ENCODE data around the gene ERN2. TPM values are rescaled to one million over a fixed set of nuclear protein-coding genes. Genes with fewer than 3 reads are reported as not detected.

ERN2 gene
- total and polyA plus RNA-seq, 9 of the 15 experiments (the other 6 are each of a cell fraction or from before 2014, with no cell fraction given), result 0.07 to 1.5 (median 0.51) TPM; not detected in 3

DNA sequence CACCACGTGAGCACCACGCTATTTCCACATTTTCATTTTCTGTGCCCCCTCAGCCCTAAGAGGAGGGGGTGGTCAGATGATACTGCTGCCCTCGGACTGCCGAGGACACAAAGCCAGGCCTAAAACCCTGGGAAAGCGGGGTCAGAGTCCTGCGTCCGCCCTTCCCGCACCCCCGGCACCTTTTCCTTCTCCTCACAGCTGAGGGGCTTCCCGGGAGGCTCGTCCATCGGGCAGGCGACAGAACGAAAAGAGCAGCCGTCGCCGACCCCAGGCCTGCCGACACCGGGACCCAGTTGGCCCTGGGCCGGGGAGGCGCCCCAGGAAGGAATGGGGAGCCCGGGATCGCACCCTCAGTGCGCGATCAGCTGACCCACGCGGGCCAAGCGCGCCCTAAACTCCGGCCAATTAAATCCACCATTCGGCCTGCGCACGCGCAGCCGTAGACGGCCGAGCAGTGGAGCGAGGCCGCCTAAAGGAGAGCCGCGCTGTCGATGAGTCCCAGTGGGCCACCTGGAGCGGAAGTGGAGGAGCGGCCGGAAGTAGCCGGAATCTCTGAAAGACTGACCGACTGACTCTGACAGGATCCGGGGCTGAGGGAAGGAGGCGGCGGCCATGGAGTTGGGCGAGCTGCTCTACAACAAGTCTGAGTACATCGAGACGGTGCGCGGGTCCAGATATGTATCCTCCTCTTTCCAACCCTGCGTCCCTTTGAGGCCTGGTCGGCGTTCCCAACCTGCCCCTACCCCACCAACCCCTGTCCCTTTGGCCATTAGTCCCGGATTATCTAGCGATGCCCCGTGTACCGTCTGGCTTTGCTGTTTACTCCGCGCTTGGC, 71.9 kb downstream of the ERN2 start, which contains the start of the genes DCTN5 and PALB2 (continued):
- TF ChIP-seq CBX8 (IDR thresholded peaks at IDR 0.05; ENCODE audit: borderline replicate concordance, extremely low read depth, low read depth, low read length, poor library complexity, severe bottlenecking) (no peak), ZNF717 (CRISPR knock-in tag; IDR thresholded peaks at IDR 0.05) (no peak), ZNF518B (CRISPR knock-in tag; IDR thresholded peaks at IDR 0.05) (no peak), EP300 (IDR thresholded peaks at IDR 0.05; ENCODE audit: low read length) (peak; percentile 41), KAT7 (CRISPR knock-in tag; IDR thresholded peaks at IDR 0.05; ENCODE audit: borderline replicate concordance) (no peak), SMAD3 (CRISPR knock-in tag; conservative IDR thresholded peaks at IDR 0.05) (no peak), ESRRA (IDR thresholded peaks at IDR 0.05; ENCODE audit: borderline replicate concordance, low read depth) (no peak), LARP7 (IDR thresholded peaks at IDR 0.05) (no peak), SRSF7 (optimal IDR thresholded peaks at IDR 0.05; ENCODE audit: low read depth, low read length) (no peak), CXXC5 (CRISPR knock-in tag; IDR thresholded peaks at IDR 0.05) (peak; percentile 97), FOXP1 (CRISPR knock-in tag; IDR thresholded peaks at IDR 0.05) (peak; percentile 65; the same call in 1 of the 2 replicates), ZKSCAN8 (CRISPR knock-in tag; IDR thresholded peaks at IDR 0.05) (no peak), TAF9B (IDR thresholded peaks at IDR 0.05; ENCODE audit: partially characterized antibody) (peak; percentile 81), POU5F1 (IDR thresholded peaks at IDR 0.05; ENCODE audit: borderline replicate concordance, low read depth, low read length, partially characterized antibody) (peak; percentile 76), HDAC2 (IDR thresholded peaks at IDR 0.05) (peak; percentile 93), BHLHE40 (IDR thresholded peaks at IDR 0.05; ENCODE audit: low read length) (peak; percentile 93), ZNF354B (CRISPR knock-in tag; IDR thresholded peaks at IDR 0.05) (no peak), MXD1 (CRISPR knock-in tag; IDR thresholded peaks at IDR 0.05; ENCODE audit: borderline replicate concordance, poor library complexity, severe bottlenecking) (peak; percentile 80)
- TF ChIP-seq, protein P1, sequence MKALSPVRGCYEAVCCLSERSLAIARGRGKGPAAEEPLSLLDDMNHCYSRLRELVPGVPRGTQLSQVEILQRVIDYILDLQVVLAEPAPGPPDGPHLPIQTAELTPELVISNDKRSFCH (CRISPR knock-in tag; IDR thresholded peaks at IDR 0.05), result no peak
- TF ChIP-seq, protein P1 (tag; IDR thresholded peaks at IDR 0.05), result no peak
- TF ChIP-seq, protein P2, sequence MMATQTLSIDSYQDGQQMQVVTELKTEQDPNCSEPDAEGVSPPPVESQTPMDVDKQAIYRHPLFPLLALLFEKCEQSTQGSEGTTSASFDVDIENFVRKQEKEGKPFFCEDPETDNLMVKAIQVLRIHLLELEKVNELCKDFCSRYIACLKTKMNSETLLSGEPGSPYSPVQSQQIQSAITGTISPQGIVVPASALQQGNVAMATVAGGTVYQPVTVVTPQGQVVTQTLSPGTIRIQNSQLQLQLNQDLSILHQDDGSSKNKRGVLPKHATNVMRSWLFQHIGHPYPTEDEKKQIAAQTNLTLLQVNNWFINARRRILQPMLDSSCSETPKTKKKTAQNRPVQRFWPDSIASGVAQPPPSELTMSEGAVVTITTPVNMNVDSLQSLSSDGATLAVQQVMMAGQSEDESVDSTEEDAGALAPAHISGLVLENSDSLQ (IDR thresholded peaks at IDR 0.05), result peak; percentile 69
- TF ChIP-seq, protein P3, sequence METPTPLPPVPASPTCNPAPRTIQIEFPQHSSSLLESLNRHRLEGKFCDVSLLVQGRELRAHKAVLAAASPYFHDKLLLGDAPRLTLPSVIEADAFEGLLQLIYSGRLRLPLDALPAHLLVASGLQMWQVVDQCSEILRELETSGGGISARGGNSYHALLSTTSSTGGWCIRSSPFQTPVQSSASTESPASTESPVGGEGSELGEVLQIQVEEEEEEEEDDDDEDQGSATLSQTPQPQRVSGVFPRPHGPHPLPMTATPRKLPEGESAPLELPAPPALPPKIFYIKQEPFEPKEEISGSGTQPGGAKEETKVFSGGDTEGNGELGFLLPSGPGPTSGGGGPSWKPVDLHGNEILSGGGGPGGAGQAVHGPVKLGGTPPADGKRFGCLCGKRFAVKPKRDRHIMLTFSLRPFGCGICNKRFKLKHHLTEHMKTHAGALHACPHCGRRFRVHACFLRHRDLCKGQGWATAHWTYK (CRISPR knock-in tag; IDR thresholded peaks at IDR 0.05), result peak; percentile 94; the same call in 1 of the 2 replicates
